Naive thymus-derived CD4-positive, alpha-beta T cell (primary cell): ENCODE data around the gene LRP3. TPM values are rescaled to one million over a fixed set of nuclear protein-coding genes. Genes with fewer than 3 reads are reported as not detected.
A peak's percentile ranks its signal among the peaks of the same experiment; 100 is the strongest.

Experiments used
- ATAC-seq: fragments of 150-1000 bp; cut with Tn5 transposase; 2 replicates; pipeline ENCODE4 v1.10.0; 2021; ENCODE audit warnings: mild to moderate bottlenecking, moderate library complexity
- CTCF ChIA-PET: fragments of 350-600 bp; sonication (Branson Sonifier 250); formaldehyde crosslinking; loops from one replicate; lab custom pipeline; 2021; ENCODE audit warnings: antibody characterized with exemption; lab: Charles Lee
- POLR2A ChIA-PET: fragments of 350-600 bp; sonication (Branson Sonifier 250); formaldehyde crosslinking; loops from one replicate; lab custom pipeline; 2021; ENCODE audit warnings: antibody characterized with exemption, inconsistent platforms; lab: Charles Lee
- DNase-seq, 9 donors: peaks; one replicate each; pipeline versions ENCODE4 v3.0.0 to v3.0.0-alpha.2; 2020 to 2022; ENCODE audit warnings: mixed read lengths in 1 of 9
- H3K27ac ChIP-seq: one replicate; pipeline ENCODE4 v1.7.0; 2013; ENCODE audit warnings: mild to moderate bottlenecking, low read depth, low read length, moderate library complexity
- H3K27me3 ChIP-seq, 2 donors: one replicate each; pipeline ENCODE4 v1.7.0; 2013; ENCODE audit warnings: low read length in 2 of 2, mild to moderate bottlenecking in 2 of 2, moderate library complexity in 2 of 2; ENCODE audit not compliant: control insufficient read depth in 2 of 2, insufficient read depth in 2 of 2
- H3K36me3 ChIP-seq, 3 experiments: 1 replicate in 2 of 3; 2 replicates in 1 of 3; pipeline ENCODE4 v1.7.0; 2013; ENCODE audit warnings: low read length in 3 of 3, mild to moderate bottlenecking in 3 of 3, moderate library complexity in 1 of 3; ENCODE audit not compliant: insufficient read depth in 3 of 3, control insufficient read depth in 2 of 3
- H3K4me1 ChIP-seq, 2 donors: one replicate each; pipeline ENCODE4 v1.7.0; 2013; ENCODE audit warnings: low read length in 2 of 2, mild to moderate bottlenecking in 2 of 2, moderate library complexity in 1 of 2; ENCODE audit not compliant: control insufficient read depth in 2 of 2, insufficient read depth in 2 of 2
- H3K4me3 ChIP-seq: 2 replicates; pipeline ENCODE4 v1.7.0; 2013; ENCODE audit warnings: mild to moderate bottlenecking, low read length
- H3K9me3 ChIP-seq, 3 experiments: 1 replicate in 2 of 3; 2 replicates in 1 of 3; pipeline ENCODE4 v1.7.0; 2013; ENCODE audit warnings: low read length in 3 of 3; ENCODE audit not compliant: control insufficient read depth in 2 of 3
- H3K27ac Mint-ChIP-seq, 9 donors: one replicate each; pipeline ENCODE4 v1.8.0; 2020 to 2022; ENCODE audit warnings: mixed read lengths in 9 of 9, mild to moderate bottlenecking in 8 of 9, moderate library complexity in 5 of 9, inconsistent platforms in 2 of 9
- H3K27me3 Mint-ChIP-seq, 5 donors: one replicate each; pipeline ENCODE4 v1.8.0; 2021 to 2022; ENCODE audit warnings: mixed read lengths in 5 of 5, mild to moderate bottlenecking in 1 of 5
- H3K36me3 Mint-ChIP-seq, 5 donors: one replicate each; pipeline ENCODE4 v1.8.0; 2020 to 2022; ENCODE audit warnings: mixed read lengths in 5 of 5, mild to moderate bottlenecking in 3 of 5, inconsistent platforms in 1 of 5
- H3K4me1 Mint-ChIP-seq, 7 donors: one replicate each; pipeline ENCODE4 v1.8.0; 2020 to 2022; ENCODE audit warnings: mixed read lengths in 7 of 7, mild to moderate bottlenecking in 3 of 7, inconsistent platforms in 1 of 7
- H3K4me3 Mint-ChIP-seq, 10 donors: one replicate each; pipeline ENCODE4 v1.8.0; 2020 to 2022; ENCODE audit warnings: mild to moderate bottlenecking in 10 of 10, mixed read lengths in 10 of 10, moderate library complexity in 6 of 10, inconsistent platforms in 2 of 10
- H3K9me3 Mint-ChIP-seq, 11 donors: one replicate each; pipeline ENCODE4 v1.8.0; 2020 to 2022; ENCODE audit warnings: mixed read lengths in 11 of 11, mild to moderate bottlenecking in 4 of 11, inconsistent platforms in 1 of 11, moderate library complexity in 1 of 11
- intact Hi-C, 2 donors: fragments of 100-400 bp; cut with micrococcal nuclease; formaldehyde crosslinking; loops; one replicate each; pipeline ENCODE4 v1.15.1; 2023
- polyA plus RNA-seq, 2 donors: library from polyadenylated mRNA; unstranded; fragments of 300-500 nt; fragmentation: Illumina TruSeq; gene quantifications; one replicate each; pipeline ENCODE4 v1.2.3, GENCODE V29; 2021
- total RNA-seq, 6 experiments: library from RNA in 5 of 6; stranded (reverse) in 5 of 6; gene quantifications; 1 replicate in 5 of 6; 2 replicates in 1 of 6; pipeline ENCODE4 v1.2.3 and lab custom pipeline; 2021 to 2026

LRP3 gene
- total and polyA plus RNA-seq, 7 experiments from 2014 or later = 0.34 to 2.6 (median 0.40) TPM; not detected in 3

- ChIA-PET POLR2A (interaction anchor here (1.2 kb wide), 1 partner anchor 11 kb away, joined by 4 read pairs; no protein-coding TSS in a partner anchor), CTCF (no interaction called here)
- peaks cover 0 to 5% (median 4%) of the 10 kb centered on the region in 3 experiments for H3K36me3 ChIP-seq
- peak overlapping the region in 1 of 10 donors; percentile 46 for H3K4me3 Mint-ChIP-seq
- no peak overlapping the region for H3K4me3 ChIP-seq
- H3K4me1 ChIP-seq = peaks cover 8 to 10% of the 10 kb centered on the region in 2 donors
- H3K4me1 Mint-ChIP-seq = peaks cover 22 to 53% (median 38%) of the 10 kb centered on the region in 7 donors
- no peak overlapping the region for H3K27ac Mint-ChIP-seq
- no peaks in the 10 kb centered on the region for H3K9me3 ChIP-seq
- H3K27ac ChIP-seq = no peak overlapping the region
- H3K27me3 Mint-ChIP-seq = peaks cover 0 to 8% (median 0%) of the 10 kb centered on the region in 5 donors
- H3K27me3 ChIP-seq = no peaks in the 10 kb centered on the region
- no peak for DNase-seq
- peaks cover 5 to 33% (median 14%) of the 10 kb centered on the region in 5 donors for H3K36me3 Mint-ChIP-seq
- ATAC-seq = no peak
- intact Hi-C loops = no loop called here
- H3K9me3 Mint-ChIP-seq = peaks cover 0 to 22% (median 10%) of the 10 kb centered on the region in 11 donors
Measured at GRCh38 chr19:33171916-33172359, 22.2 kb upstream of the LRP3 start.

- DNase-seq (no peak), ATAC-seq (no peak)
- H3K9me3 Mint-ChIP-seq = peaks cover 0 to 13% (median 0%) of the 10 kb centered on the region in 11 donors
- no peak overlapping the region for H3K27ac Mint-ChIP-seq
- peaks cover 0 to 7% (median 0%) of the 10 kb centered on the region in 5 donors for H3K27me3 Mint-ChIP-seq
- no peak overlapping the region for H3K27ac ChIP-seq
- H3K27me3 ChIP-seq = no peaks in the 10 kb centered on the region
- H3K9me3 ChIP-seq = no peaks in the 10 kb centered on the region
- H3K4me3 Mint-ChIP-seq = peak overlapping the region in 1 of 10 donors; percentile 7
- H3K36me3 ChIP-seq = peaks cover 0 to 8% (median 1%) of the 10 kb centered on the region in 3 experiments
- intact Hi-C loops = no loop called here
- peaks cover 5 to 19% (median 8%) of the 10 kb centered on the region in 5 donors for H3K36me3 Mint-ChIP-seq
- POLR2A ChIA-PET = no interaction called here
- peaks cover 26 to 56% (median 49%) of the 10 kb centered on the region in 7 donors for H3K4me1 Mint-ChIP-seq
- H3K4me1 ChIP-seq = peaks cover 13 to 18% of the 10 kb centered on the region in 2 donors
- CTCF ChIA-PET = no interaction called here
- H3K4me3 ChIP-seq = no peak overlapping the region
Measured at GRCh38 chr19:33174186-33174585, 19.9 kb upstream of the LRP3 start.

DNA sequence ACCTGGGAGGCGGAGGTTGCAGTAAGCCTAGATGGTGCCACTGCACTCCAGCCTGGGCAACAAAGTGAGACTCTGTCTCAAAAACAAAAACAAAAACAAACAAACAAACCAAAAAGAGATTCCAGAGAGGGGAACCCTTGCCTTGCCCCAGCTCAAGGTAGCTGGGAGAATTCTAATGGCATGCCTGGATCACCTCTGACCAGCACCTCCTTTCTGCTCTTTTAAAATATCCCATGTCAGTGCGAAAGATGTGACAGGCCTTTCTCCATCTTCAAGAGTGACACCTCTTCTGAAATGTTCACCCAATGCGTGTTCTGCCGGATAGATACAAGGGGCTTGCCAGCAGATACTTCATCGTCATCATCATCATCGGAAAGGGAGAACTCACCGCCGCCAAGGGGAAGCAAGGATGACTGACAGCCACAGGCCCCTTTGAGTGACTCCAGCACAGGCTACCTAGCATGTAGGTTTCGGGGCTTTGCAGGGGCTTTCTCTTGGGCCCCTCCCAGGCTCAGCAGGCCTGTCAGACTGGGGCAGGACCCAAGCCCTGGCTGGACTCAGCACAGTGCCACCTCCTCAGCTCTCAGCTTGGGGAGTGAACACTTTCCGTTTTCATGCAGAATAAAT, 18.9 kb upstream of the LRP3 start:
- H3K4me3 ChIP-seq = peak overlapping the region; percentile 98
- peaks cover 13 to 18% of the 10 kb centered on the region in 2 donors for H3K4me1 ChIP-seq
- intact Hi-C loops = loop anchor here (5.0 kb wide), 5 partner anchors 483 to 1502 kb away; partner anchors contain the start of genes ANKRD27 (in 1 of the 2), NUDT19 (in 1 of the 2), RGS9BP (in 1 of the 2) and SCGB2B2 (in 1 of the 2)
- no peaks in the 10 kb centered on the region for H3K9me3 ChIP-seq
- H3K4me3 Mint-ChIP-seq = peak overlapping the region; percentile 92 to 99 (median 97)
- H3K36me3 Mint-ChIP-seq = peaks cover 5 to 17% (median 8%) of the 10 kb centered on the region in 5 donors
- H3K27me3 ChIP-seq = no peaks in the 10 kb centered on the region
- peaks cover 29 to 61% (median 53%) of the 10 kb centered on the region in 7 donors for H3K4me1 Mint-ChIP-seq
- peak overlapping the region in 8 of 9 donors; percentile 96 to 100 (median 100) for H3K27ac Mint-ChIP-seq
- ATAC-seq = no peak
- H3K9me3 Mint-ChIP-seq = peaks cover 0 to 13% (median 0%) of the 10 kb centered on the region in 11 donors
- CTCF ChIA-PET = interaction anchor here (2.9 kb wide), 1 partner anchor 15 kb away, joined by 15 read pairs; no protein-coding TSS in a partner anchor
- H3K27ac ChIP-seq = peak overlapping the region; percentile 89
- POLR2A ChIA-PET = interaction anchor here (2.5 to 4.8 kb wide), 5 partner anchors 8 to 203 kb away, joined by 13 to 75 read pairs (median 23); partner anchors contain the start of genes CEBPG, CEP89 and FAAP24
- DNase-seq = no peak
- peaks cover 0 to 13% (median 0%) of the 10 kb centered on the region in 5 donors for H3K27me3 Mint-ChIP-seq
- peaks cover 0 to 8% (median 0%) of the 10 kb centered on the region in 3 experiments for H3K36me3 ChIP-seq

- DNase-seq (peak in 7 of 9 donors; percentile 13 to 42 (median 35)), ATAC-seq (no peak)
- CTCF ChIA-PET = interaction anchor here (0.9 to 2.9 kb wide), 5 partner anchors 14 to 483 kb away, joined by 3 to 15 read pairs (median 5); no protein-coding TSS in a partner anchor
- Mint-ChIP-seq H3K4me3 (peak overlapping the region; percentile 92 to 99 (median 97)), H3K27ac (peak overlapping the region; percentile 96 to 100 (median 100)), H3K36me3 (peaks cover 5 to 17% (median 8%) of the 10 kb centered on the region in 5 donors), H3K27me3 (peaks cover 0 to 13% (median 0%) of the 10 kb centered on the region in 5 donors), H3K4me1 (peaks cover 29 to 62% (median 53%) of the 10 kb centered on the region in 7 donors), H3K9me3 (peaks cover 0 to 13% (median 0%) of the 10 kb centered on the region in 11 donors)
- Histone ChIP-seq H3K36me3 (peaks cover 0 to 8% (median 0%) of the 10 kb centered on the region in 3 experiments), H3K9me3 (no peaks in the 10 kb centered on the region), H3K4me1 (peaks cover 13 to 18% of the 10 kb centered on the region in 2 donors), H3K27ac (peak overlapping the region; percentile 89), H3K4me3 (peak overlapping the region; percentile 98), H3K27me3 (no peaks in the 10 kb centered on the region)
- POLR2A ChIA-PET = interaction anchor here (0.5 to 4.8 kb wide), 27 partner anchors 9 to 996 kb away, joined by 3 to 75 read pairs (median 5); partner anchors contain the start of genes ANKRD27, CEBPG, CEP89 and DPY19L3
- intact Hi-C loops = loop anchor here (1.0 to 5.0 kb wide), 13 partner anchors 49 to 1501 kb away; partner anchors contain the start of genes GPATCH1 (in 2 of the 2), ZNF507 (in 2 of the 2), ANKRD27 (in 1 of the 2) and DPY19L3 (in 1 of the 2)
Measured at GRCh38 chr19:33175886-33176669, 18.1 kb upstream of the LRP3 start.

GRCh38 chr19:33176670-33177416, 17.3 kb upstream of the LRP3 start:
- intact Hi-C loops = loop anchor here (1.0 to 5.0 kb wide), 21 partner anchors 17 to 1500 kb away; partner anchors contain the start of genes ANKRD27 (in 2 of the 2), CEBPG (in 2 of the 2), DPY19L3 (in 2 of the 2) and FAAP24 (in 2 of the 2)
- Histone ChIP-seq H3K27me3 (no peaks in the 10 kb centered on the region), H3K4me3 (peak overlapping the region; percentile 98), H3K27ac (peak overlapping the region; percentile 89), H3K4me1 (peaks cover 13 to 18% of the 10 kb centered on the region in 2 donors), H3K9me3 (no peaks in the 10 kb centered on the region), H3K36me3 (peaks cover 0 to 8% (median 0%) of the 10 kb centered on the region in 3 experiments)
- Mint-ChIP-seq H3K27me3 (peaks cover 0 to 13% (median 0%) of the 10 kb centered on the region in 5 donors), H3K4me3 (peak overlapping the region; percentile 92 to 99 (median 97)), H3K4me1 (peaks cover 29 to 58% (median 50%) of the 10 kb centered on the region in 7 donors), H3K9me3 (peaks cover 0 to 13% (median 0%) of the 10 kb centered on the region in 11 donors), H3K27ac (peak overlapping the region; percentile 96 to 100 (median 100)), H3K36me3 (peaks cover 5 to 17% (median 8%) of the 10 kb centered on the region in 5 donors)
- ChIA-PET POLR2A (interaction anchor here (0.5 to 4.8 kb wide), 29 partner anchors 8 to 1001 kb away, joined by 3 to 75 read pairs (median 4); partner anchors contain the start of genes ANKRD27, CEBPG, CEP89 and DPY19L3), CTCF (interaction anchor here (0.6 to 2.9 kb wide), 10 partner anchors 13 to 484 kb away, joined by 3 to 15 read pairs (median 5); no protein-coding TSS in a partner anchor)
- ATAC-seq (peak; percentile 81), DNase-seq (peak; percentile 91 to 100 (median 99))
